Natural killer cell (primary cell): ENCODE measurements around the gene UBE2QL1. TPM values are rescaled to one million over a fixed set of nuclear protein-coding genes. Genes with fewer than 3 reads are reported as not detected.

ENCODE experiments used
- ATAC-seq, 3 donors: fragments of 150-1000 bp in 2 of 3; fragments of 200-7000 bp in 1 of 3; cut with Tn5 transposase; 1 replicate in 1 of 3; 2 replicates in 2 of 3; pipeline ENCODE4 v1.10.0; 2021; ENCODE audit warnings: mild to moderate bottlenecking in 2 of 3, moderate library complexity in 2 of 3
- DNase-seq, 2 donors: peaks; one replicate each; pipeline versions ENCODE4 v3.0.0 to v3.0.0-alpha.2; 2013 to 2021; ENCODE audit warnings: mixed read lengths in 1 of 2
- H3K27ac ChIP-seq: one replicate; pipeline ENCODE4 v1.5.1; 2013; ENCODE audit warnings: mild to moderate bottlenecking, low read length
- H3K27me3 ChIP-seq: one replicate; pipeline ENCODE4 v1.6.1; 2013; ENCODE audit warnings: low read length; ENCODE audit not compliant: control insufficient read depth, insufficient read depth
- H3K36me3 ChIP-seq: one replicate; pipeline ENCODE4 v1.6.1; 2013; ENCODE audit warnings: low read length; ENCODE audit not compliant: control insufficient read depth, insufficient read depth
- H3K4me1 ChIP-seq: one replicate; pipeline ENCODE4 v1.6.1; 2013; ENCODE audit warnings: low read length; ENCODE audit not compliant: control insufficient read depth, insufficient read depth
- H3K4me3 ChIP-seq: one replicate; pipeline ENCODE4 v1.5.1; 2013; ENCODE audit warnings: low read length
- H3K9me3 ChIP-seq: one replicate; pipeline ENCODE4 v1.6.1; 2013; ENCODE audit warnings: low read length; ENCODE audit not compliant: control insufficient read depth, insufficient read depth
- H3K27ac Mint-ChIP-seq, 2 donors: one replicate each; pipeline ENCODE4 v1.8.0; 2022; ENCODE audit warnings: mild to moderate bottlenecking in 2 of 2, mixed read lengths in 2 of 2, moderate library complexity in 1 of 2
- H3K27me3 Mint-ChIP-seq, 2 donors: one replicate each; pipeline ENCODE4 v1.8.0; 2022; ENCODE audit warnings: low read depth in 2 of 2, mixed read lengths in 2 of 2
- H3K36me3 Mint-ChIP-seq: one replicate; pipeline ENCODE4 v1.8.0; 2022; ENCODE audit warnings: mixed read lengths
- H3K4me1 Mint-ChIP-seq, 2 donors: one replicate each; pipeline ENCODE4 v1.8.0; 2022; ENCODE audit warnings: mixed read lengths in 2 of 2
- H3K4me3 Mint-ChIP-seq: one replicate; pipeline ENCODE4 v1.8.0; 2022; ENCODE audit warnings: mild to moderate bottlenecking, moderate library complexity, mixed read lengths
- H3K9me3 Mint-ChIP-seq, 2 donors: one replicate each; pipeline ENCODE4 v1.8.0; 2022; ENCODE audit warnings: mixed read lengths in 2 of 2
- WGBS: methylation state at CpG from one replicate; pipeline ENCODE4 v1.1.7; 2013; ENCODE audit warnings: missing lambda C conversion rate; ENCODE audit not compliant: insufficient coverage; 5-methylcytosine and 5-hydroxymethylcytosine counted together
- intact Hi-C: fragments of 100-400 bp; cut with micrococcal nuclease; formaldehyde crosslinking; loops from one replicate; pipeline ENCODE4 v1.14.2; 2022
- total RNA-seq, 4 donors: library from RNA; stranded (reverse); fragments of 120-200 nt in 1 of 4; gene quantifications; one replicate each; pipeline versions ENCODE4 v1.2.3 to v1.2.4, GENCODE V29; 2013 to 2022
- TF ChIP-seq, protein P1 (sequence below): fragments of 200-600 bp; IDR thresholded peaks from one replicate; pipeline ENCODE4 v1.8.0; 2022; ENCODE audit warnings: antibody characterized with exemption

Gene UBE2QL1
- total RNA-seq, 3 donors from 2014 or later (not counting 1 experiment from before 2014, with no cell fraction given): not detected

DNA sequence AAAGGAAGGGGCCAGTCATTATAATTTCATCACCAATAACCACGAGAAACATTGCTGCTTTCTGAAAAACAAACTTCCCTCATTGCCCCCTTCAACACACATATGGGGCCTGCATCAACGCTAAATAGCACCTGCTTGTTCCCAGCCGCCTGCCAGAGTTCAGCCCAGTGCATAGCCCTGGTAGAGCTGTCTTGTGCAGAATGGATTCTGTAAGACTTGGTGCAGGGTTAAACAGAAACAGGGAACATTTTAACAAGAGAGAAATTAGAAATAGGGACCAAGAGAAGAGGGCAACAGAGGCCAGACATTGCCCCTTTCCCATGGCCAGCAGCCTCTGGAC is 56.7 kb downstream of the UBE2QL1 start:
- no peak for DNase-seq
- ATAC-seq: no peak
- no peak overlapping the region for H3K27ac ChIP-seq

DNA sequence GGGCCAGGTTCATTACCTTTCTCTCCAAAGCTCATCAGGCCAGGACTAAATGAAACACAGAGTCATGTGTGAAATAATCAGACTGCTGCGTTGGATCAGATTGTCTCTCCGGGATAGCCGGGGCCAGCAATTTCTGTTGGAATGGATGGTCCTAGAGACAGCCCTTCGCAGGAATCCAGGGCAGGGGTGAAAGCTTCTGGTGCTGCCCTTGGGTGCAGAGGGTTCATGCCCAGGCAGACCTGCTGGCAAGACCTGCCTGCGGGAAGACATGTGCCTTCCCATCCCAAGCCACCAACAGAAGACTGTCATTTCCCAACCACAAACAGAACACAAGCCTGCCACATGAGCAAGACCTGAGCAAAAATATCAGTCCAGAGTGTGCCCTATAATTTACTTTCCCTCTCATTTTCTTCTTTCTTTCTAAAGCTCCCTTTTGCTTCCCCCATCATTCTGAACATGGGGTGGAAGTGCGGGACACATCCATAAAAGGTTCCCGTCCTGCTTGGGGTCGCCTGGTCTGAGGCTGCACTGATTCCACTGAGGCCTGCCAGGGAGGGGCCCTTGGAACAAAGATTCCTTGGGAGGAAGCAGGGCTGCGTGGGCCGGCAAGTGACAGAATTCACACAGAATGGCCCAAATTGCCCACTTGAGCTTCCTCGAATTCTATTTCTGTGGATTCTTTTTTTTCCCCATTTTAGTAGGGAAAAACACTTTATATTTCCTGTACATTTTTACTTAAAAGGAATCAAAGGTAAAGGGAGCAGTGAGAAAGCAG is 57.3 kb downstream of the UBE2QL1 start:
- TF ChIP-seq, protein P1, sequence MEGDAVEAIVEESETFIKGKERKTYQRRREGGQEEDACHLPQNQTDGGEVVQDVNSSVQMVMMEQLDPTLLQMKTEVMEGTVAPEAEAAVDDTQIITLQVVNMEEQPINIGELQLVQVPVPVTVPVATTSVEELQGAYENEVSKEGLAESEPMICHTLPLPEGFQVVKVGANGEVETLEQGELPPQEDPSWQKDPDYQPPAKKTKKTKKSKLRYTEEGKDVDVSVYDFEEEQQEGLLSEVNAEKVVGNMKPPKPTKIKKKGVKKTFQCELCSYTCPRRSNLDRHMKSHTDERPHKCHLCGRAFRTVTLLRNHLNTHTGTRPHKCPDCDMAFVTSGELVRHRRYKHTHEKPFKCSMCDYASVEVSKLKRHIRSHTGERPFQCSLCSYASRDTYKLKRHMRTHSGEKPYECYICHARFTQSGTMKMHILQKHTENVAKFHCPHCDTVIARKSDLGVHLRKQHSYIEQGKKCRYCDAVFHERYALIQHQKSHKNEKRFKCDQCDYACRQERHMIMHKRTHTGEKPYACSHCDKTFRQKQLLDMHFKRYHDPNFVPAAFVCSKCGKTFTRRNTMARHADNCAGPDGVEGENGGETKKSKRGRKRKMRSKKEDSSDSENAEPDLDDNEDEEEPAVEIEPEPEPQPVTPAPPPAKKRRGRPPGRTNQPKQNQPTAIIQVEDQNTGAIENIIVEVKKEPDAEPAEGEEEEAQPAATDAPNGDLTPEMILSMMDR: no peak
- no peak for DNase-seq
- peaks cover 0 to 2% of the 10 kb centered on the region in 2 donors for H3K9me3 Mint-ChIP-seq

More for the DNA sequence above, 56.7 kb downstream of the UBE2QL1 start:
- Histone ChIP-seq H3K27me3 (no peaks in the 10 kb centered on the region), H3K36me3 (no peaks in the 10 kb centered on the region), H3K4me3 (no peak overlapping the region), H3K4me1 (no peaks in the 10 kb centered on the region), H3K9me3 (peaks cover 3% of the 10 kb centered on the region)
- H3K4me3 Mint-ChIP-seq: no peak overlapping the region
- no peaks in the 10 kb centered on the region for H3K4me1 Mint-ChIP-seq
- H3K9me3 Mint-ChIP-seq: peaks cover 0 to 2% of the 10 kb centered on the region in 2 donors
- H3K27me3 Mint-ChIP-seq: peaks cover 13 to 24% of the 10 kb centered on the region in 2 donors
- 31% methylated on average over 2 of the region's 3 CpGs for WGBS
- no peak overlapping the region for H3K27ac Mint-ChIP-seq
- TF ChIP-seq, protein P1: no peak
- intact Hi-C loops: no loop called here
- H3K36me3 Mint-ChIP-seq: no peaks in the 10 kb centered on the region

DNA sequence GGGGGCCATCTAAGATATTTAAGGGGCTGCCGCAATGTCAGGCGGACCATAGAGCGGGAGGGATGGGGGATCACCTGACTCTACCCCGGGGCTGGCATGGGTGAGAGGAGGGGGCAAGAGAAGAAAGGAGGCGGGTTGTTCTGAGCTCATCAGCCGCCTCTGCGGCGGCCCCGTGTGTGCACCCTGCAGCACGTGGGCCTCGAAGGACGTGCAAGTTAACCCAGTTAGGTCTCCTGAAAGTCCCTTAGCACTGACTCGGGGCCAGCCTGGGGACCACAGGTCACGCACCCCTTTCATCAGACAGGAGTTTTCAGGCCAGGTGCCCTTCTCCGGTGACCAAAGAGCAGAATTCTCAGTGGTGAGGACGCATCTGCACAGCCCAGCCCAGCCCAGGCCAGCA is 58.0 kb downstream of the UBE2QL1 start:
- peaks cover 8 to 24% of the 10 kb centered on the region in 2 donors for H3K27me3 Mint-ChIP-seq
- TF ChIP-seq, protein P1: no peak
- no peaks in the 10 kb centered on the region for H3K9me3 Mint-ChIP-seq
- ATAC-seq (no peak), DNase-seq (no peak)
- no peak overlapping the region for H3K27ac ChIP-seq
- WGBS: 21% methylated on average over 16 of the region's 16 CpGs
- no peak overlapping the region for H3K4me3 Mint-ChIP-seq
- H3K9me3 ChIP-seq: peaks cover 3% of the 10 kb centered on the region
- intact Hi-C loops: no loop called here
- no peak overlapping the region for H3K27ac Mint-ChIP-seq
- no peaks in the 10 kb centered on the region for H3K27me3 ChIP-seq
- H3K4me3 ChIP-seq: no peak overlapping the region
- H3K36me3 Mint-ChIP-seq: no peaks in the 10 kb centered on the region
- no peaks in the 10 kb centered on the region for H3K4me1 ChIP-seq
- H3K36me3 ChIP-seq: no peaks in the 10 kb centered on the region
- H3K4me1 Mint-ChIP-seq: no peaks in the 10 kb centered on the region

More for the DNA sequence above, 57.3 kb downstream of the UBE2QL1 start:
- Mint-ChIP-seq H3K4me3 (no peak overlapping the region), H3K36me3 (no peaks in the 10 kb centered on the region), H3K4me1 (no peaks in the 10 kb centered on the region), H3K27ac (no peak overlapping the region), H3K27me3 (peaks cover 11 to 24% of the 10 kb centered on the region in 2 donors)
- H3K9me3 ChIP-seq: peaks cover 3% of the 10 kb centered on the region
- no peaks in the 10 kb centered on the region for H3K4me1 ChIP-seq
- no peak for ATAC-seq
- H3K27ac ChIP-seq: no peak overlapping the region
- intact Hi-C loops: no loop called here
- 70% methylated on average over 10 of the region's 11 CpGs for WGBS
- H3K4me3 ChIP-seq: no peak overlapping the region
- no peaks in the 10 kb centered on the region for H3K27me3 ChIP-seq
- H3K36me3 ChIP-seq: no peaks in the 10 kb centered on the region

DNA sequence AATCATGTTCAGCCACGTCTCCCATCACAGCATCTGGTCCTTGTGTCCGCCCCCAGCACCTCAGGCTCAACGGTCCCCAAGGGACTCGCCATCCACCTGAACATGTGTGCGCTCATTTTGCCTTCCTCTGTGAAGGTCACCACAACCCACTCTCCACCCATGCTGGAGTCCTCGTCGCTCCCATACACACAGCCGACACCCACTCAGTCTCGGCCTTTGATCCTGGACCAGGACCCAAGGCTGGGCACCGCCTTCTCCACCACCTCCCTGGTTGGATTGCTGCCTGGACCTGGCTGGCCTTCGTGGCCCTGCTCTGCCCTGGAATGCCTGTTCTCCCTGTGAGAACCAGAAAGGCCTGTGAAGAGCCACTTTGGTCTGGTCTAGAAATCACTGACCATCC is 60.3 kb downstream of the UBE2QL1 start:
- TF ChIP-seq, protein P1: no peak
- Mint-ChIP-seq H3K27ac (no peak overlapping the region), H3K4me3 (no peak overlapping the region), H3K36me3 (no peaks in the 10 kb centered on the region), H3K4me1 (no peaks in the 10 kb centered on the region), H3K9me3 (no peaks in the 10 kb centered on the region), H3K27me3 (peaks cover 8 to 16% of the 10 kb centered on the region in 2 donors)
- no peak overlapping the region for H3K27ac ChIP-seq
- H3K4me1 ChIP-seq: no peaks in the 10 kb centered on the region
- WGBS: 93% methylated on average over 11 of the region's 11 CpGs
- H3K4me3 ChIP-seq: no peak overlapping the region
- no peaks in the 10 kb centered on the region for H3K36me3 ChIP-seq
- H3K27me3 ChIP-seq: no peaks in the 10 kb centered on the region
- no peak for ATAC-seq
- DNase-seq: no peak
- H3K9me3 ChIP-seq: peaks cover 3% of the 10 kb centered on the region
- intact Hi-C loops: no loop called here
